HepG2 (cell line): ENCODE results near the gene EYA2. TPM values are rescaled to one million over a fixed set of nuclear protein-coding genes. Genes with fewer than 3 reads are reported as not detected.

Experiments
- CHCHD3 ChIP-seq: sonication (generic); formaldehyde crosslinking; IDR thresholded peaks from 2 replicates; pipeline ENCODE4 v1.8.0; 2022; ENCODE audit warnings: mild to moderate bottlenecking, missing genetic modification reagents, moderate library complexity
- DNMT3B ChIP-seq: conservative IDR thresholded peaks from 2 replicates; pipeline ENCODE4 v1.6.1; 2016; ENCODE audit warnings: missing biosample characterization, control low read depth
- HIC2 ChIP-seq: sonication (generic); formaldehyde crosslinking; IDR thresholded peaks from 2 replicates; pipeline ENCODE4 v1.9.0; 2022; ENCODE audit warnings: low read depth, missing genetic modification reagents
- HNRNPUL1 ChIP-seq: fragments of 200-400 bp; formaldehyde crosslinking; IDR thresholded peaks from 2 replicates; pipeline ENCODE4 v1.6.1; 2017; ENCODE audit warnings: low read depth, mild to moderate bottlenecking, low read length, moderate library complexity
- IKZF4 ChIP-seq: sonication (generic); formaldehyde crosslinking; IDR thresholded peaks from 2 replicates; pipeline ENCODE4 v1.5.1; 2020; ENCODE audit warnings: borderline replicate concordance, mild to moderate bottlenecking, low read depth, missing genetic modification reagents; ENCODE audit errors: not compliant biosample characterization
- KDM2A ChIP-seq: sonication (generic); formaldehyde crosslinking; IDR thresholded peaks from 2 replicates; pipeline ENCODE4 v1.4.0; 2020; ENCODE audit warnings: low read depth, missing genetic modification reagents, borderline replicate concordance
- MNT ChIP-seq: fragments of 450-650 bp; IDR thresholded peaks from 2 replicates; pipeline ENCODE4 v1.6.1; 2016
- SIX4 ChIP-seq: sonication (generic); formaldehyde crosslinking; IDR thresholded peaks from 2 replicates; pipeline ENCODE4 v1.4.0; 2020; ENCODE audit warnings: missing genetic modification reagents
- SP4 ChIP-seq: sonication (generic); formaldehyde crosslinking; IDR thresholded peaks from 2 replicates; pipeline ENCODE4 v1.8.1; 2023; ENCODE audit warnings: mild to moderate bottlenecking, missing genetic modification reagents
- SP5 ChIP-seq: IDR thresholded peaks from 2 replicates; pipeline ENCODE4 v1.6.1; 2016; ENCODE audit warnings: low read depth, borderline replicate concordance
- TSC22D2 ChIP-seq: sonication (generic); formaldehyde crosslinking; IDR thresholded peaks from 2 replicates; pipeline ENCODE4 v1.5.1; 2020; ENCODE audit warnings: missing genetic modification reagents, mild to moderate bottlenecking, borderline replicate concordance
- WIZ ChIP-seq: sonication (generic); formaldehyde crosslinking; IDR thresholded peaks from 2 replicates; pipeline ENCODE4 v1.5.1; 2020; ENCODE audit warnings: mild to moderate bottlenecking, missing genetic modification reagents
- XRCC5 ChIP-seq: fragments of 200-400 bp; formaldehyde crosslinking; optimal IDR thresholded peaks from 2 replicates; pipeline ENCODE3; 2017; ENCODE audit warnings: mild to moderate bottlenecking, low read length
- ZBTB26 ChIP-seq: IDR thresholded peaks from 2 replicates; pipeline ENCODE4 v1.6.1; 2016; ENCODE audit warnings: missing compliant biosample characterization, missing genetic modification reagents, borderline replicate concordance
- ZBTB34 ChIP-seq: sonication (generic); formaldehyde crosslinking; IDR thresholded peaks from 2 replicates; pipeline ENCODE4 v1.8.0; 2022; ENCODE audit warnings: mild to moderate bottlenecking, missing genetic modification reagents
- ZKSCAN1 ChIP-seq: fragments of 150-350 bp; IDR thresholded peaks from 2 replicates; pipeline ENCODE4 v1.6.1; 2014; ENCODE audit warnings: low read length
- ZNF136 ChIP-seq: sonication (generic); formaldehyde crosslinking; IDR thresholded peaks from 2 replicates; pipeline ENCODE4 v1.8.1; 2022; ENCODE audit warnings: low read depth, mild to moderate bottlenecking, moderate library complexity, missing genetic modification reagents
- ZNF468 ChIP-seq: sonication (generic); formaldehyde crosslinking; IDR thresholded peaks from 2 replicates; pipeline ENCODE4 v1.8.0; 2022; ENCODE audit warnings: mild to moderate bottlenecking, moderate library complexity, missing genetic modification reagents
- ZNF614 ChIP-seq: IDR thresholded peaks from 2 replicates; pipeline ENCODE4 v1.6.1; 2018; ENCODE audit warnings: missing biosample characterization, missing genetic modification reagents, inconsistent platforms, borderline replicate concordance
- ZNF672 ChIP-seq: sonication (generic); formaldehyde crosslinking; IDR thresholded peaks from 2 replicates; pipeline ENCODE4 v1.8.1; 2022; ENCODE audit warnings: missing genetic modification reagents
- ZNF746 ChIP-seq: sonication (generic); formaldehyde crosslinking; IDR thresholded peaks from 2 replicates; pipeline ENCODE4 v1.8.0; 2022; ENCODE audit warnings: mild to moderate bottlenecking, missing genetic modification reagents
- ZNF775 ChIP-seq: sonication (generic); formaldehyde crosslinking; IDR thresholded peaks from 2 replicates; pipeline ENCODE4 v1.4.0; 2020; ENCODE audit warnings: missing genetic modification reagents, mild to moderate bottlenecking, moderate library complexity, borderline replicate concordance
- ZSCAN31 ChIP-seq: sonication (generic); formaldehyde crosslinking; IDR thresholded peaks from 2 replicates; pipeline ENCODE4 v1.5.0; 2020; ENCODE audit warnings: low read depth, mild to moderate bottlenecking, missing genetic modification reagents
- polyA plus RNA-seq, 8 experiments: library from polyadenylated mRNA; depleted of rRNA in 3 of 8; stranded (reverse) in 7 of 8; unstranded in 1 of 8; fragments of >200 nt; fragmentation: Illumina TruSeq in 4 of 8; extraction: Trizol in 4 of 8; gene quantifications; 2 replicates each; pipeline versions ENCODE4 v1.2.1 to v1.2.3, GENCODE V29; 2011 to 2016; ENCODE audit warnings: low read depth in 4 of 8, missing spikeins in 1 of 8, mixed read lengths in 1 of 8; ENCODE audit not compliant: insufficient read depth in 1 of 8
- total RNA-seq, 5 experiments: library from RNA; depleted of rRNA; stranded (reverse); fragments of >200 nt; fragmentation: Illumina TruSeq; extraction: Trizol; gene quantifications; 2 replicates each; pipeline ENCODE4 v1.2.3, GENCODE V29; 2016; ENCODE audit warnings: low read depth in 1 of 5

EYA2 gene
- total and polyA plus RNA-seq, 2 of the 13 experiments (the other 11 are each of a cell fraction or from before 2014, with no cell fraction given): not detected

- no peak for TF ChIP-seq ZBTB34 (CRISPR knock-in tag)
- TF ChIP-seq HNRNPUL1: no peak
- TF ChIP-seq ZNF775 (CRISPR knock-in tag): no peak
- no peak for TF ChIP-seq CHCHD3
- TF ChIP-seq TSC22D2 (CRISPR knock-in tag): peak; percentile 39; the same call in 1 of the 2 replicates
- peak; percentile 77; the same call in 1 of the 2 replicates for TF ChIP-seq ZNF614 (CRISPR knock-in tag)
- TF ChIP-seq ZNF746 (CRISPR knock-in tag): no peak
- TF ChIP-seq ZSCAN31 (CRISPR knock-in tag): 0 out of 2 replicates have a peak, but pooled peaks have one; percentile 19
- peak; percentile 55 for TF ChIP-seq XRCC5
- peak; percentile 49; the same call in 1 of the 2 replicates for TF ChIP-seq SP4 (CRISPR knock-in tag)
- peak; percentile 64; the same call in 1 of the 2 replicates for TF ChIP-seq DNMT3B
- peak; percentile 70; the same call in 1 of the 2 replicates for TF ChIP-seq HIC2 (CRISPR knock-in tag)
- TF ChIP-seq IKZF4 (CRISPR knock-in tag): peak; percentile 76
- TF ChIP-seq ZKSCAN1: no peak
- no peak for TF ChIP-seq ZNF468 (CRISPR knock-in tag)
- 0 out of 2 replicates have a peak, but pooled peaks have one; percentile 76 for TF ChIP-seq ZNF136
- peak; percentile 57; the same call in 1 of the 2 replicates for TF ChIP-seq KDM2A (CRISPR knock-in tag)
- no peak; the same call in 1 of the 2 replicates for TF ChIP-seq SP5
- TF ChIP-seq WIZ (CRISPR knock-in tag): peak; percentile 22; the same call in 1 of the 2 replicates
- TF ChIP-seq ZBTB26: no peak
- TF ChIP-seq MNT: no peak
- TF ChIP-seq ZNF672 (CRISPR knock-in tag): no peak
- TF ChIP-seq SIX4 (CRISPR knock-in tag): no peak
Measured at GRCh38 chr20:47202733-47203667, 308.4 kb downstream of the EYA2 start (continued).
